HepG2 (cell line): ENCODE results near the gene SLC25A22. TPM values are rescaled to one million over a fixed set of nuclear protein-coding genes. Genes with fewer than 3 reads are reported as not detected.

ENCODE experiments used
- ATAC-seq: fragments of 200-7000 bp; cut with Tn5 transposase; 3 replicates; pipeline ENCODE4 v1.9.1; 2020; ENCODE audit warnings: mild to moderate bottlenecking, moderate library complexity
- BruUV-seq: library from RNA; stranded (reverse); fragments of 400-500 nt; replicated peaks from 2 replicates; lab custom pipeline; 2021; lab: Mats Ljungman, UMichigan
- CTCF ChIA-PET: fragments of 300-600 bp; formaldehyde crosslinking; extraction: SDS; loops from one replicate; lab custom pipeline; 2021; ENCODE audit warnings: low total read pairs, inconsistent platforms, low intra/inter-chr PET ratio; lab: Yijun Ruan, JAX
- POLR2A ChIA-PET: fragments of 350-600 bp; sonication (Branson Sonifier 250); formaldehyde crosslinking; loops from one replicate; lab custom pipeline; 2020; ENCODE audit warnings: antibody characterized with exemption, inconsistent platforms; lab: Yijun Ruan, JAX
- DNase-seq: peaks from one replicate; pipeline ENCODE4 v3.0.0-alpha.2; 2015; ENCODE audit warnings: low spot score
- FAIRE-seq: peaks from 3 replicates; lab custom pipeline; 2011; peaks lifted over from hg19 to GRCh38; lab: Jason Lieb, UNC
- H2AFZ ChIP-seq: one replicate; pipeline ENCODE4 v1.6.1; 2011; ENCODE audit warnings: low read length, inconsistent platforms
- H3K27ac ChIP-seq: fragments of 300-600 bp; 3 replicates; pipeline ENCODE4 v1.8.0; 2011; ENCODE audit warnings: mixed run types, mild to moderate bottlenecking, mixed read lengths, low read length, inconsistent platforms; ENCODE audit not compliant: insufficient read depth; ENCODE audit errors: extremely low read length
- H3K27me3 ChIP-seq, 2 experiments: fragments of 200-600 bp in 1 of 2; 2 replicates in 1 of 2; 3 replicates in 1 of 2; pipeline versions ENCODE4 v1.6.0 to v1.8.0; 2011; ENCODE audit warnings: low read length in 2 of 2, mild to moderate bottlenecking in 2 of 2, moderate library complexity in 2 of 2, inconsistent platforms in 1 of 2; ENCODE audit not compliant: insufficient read depth in 2 of 2, control insufficient read depth in 1 of 2
- H3K36me3 ChIP-seq, 2 experiments: fragments of 200-600 bp in 1 of 2; replicated peaks in 1 of 2; 2 replicates in 1 of 2; 3 replicates in 1 of 2; pipeline versions ENCODE4 v1.5.1 to v1.8.0; 2011; ENCODE audit warnings: low read length in 2 of 2, inconsistent platforms in 1 of 2; ENCODE audit not compliant: insufficient read depth in 2 of 2, control insufficient read depth in 1 of 2
- H3K4me1 ChIP-seq: 2 replicates; pipeline ENCODE4 v1.5.1; 2012; ENCODE audit warnings: low read length, inconsistent platforms; ENCODE audit not compliant: insufficient read depth
- H3K4me2 ChIP-seq: 2 replicates; pipeline ENCODE4 v1.6.0; 2011; ENCODE audit warnings: low read depth, low read length, inconsistent platforms
- H3K4me3 ChIP-seq, 3 experiments: fragments of 200-600 bp in 1 of 3; sonication (generic), shearing (Covaris generic) in 1 of 3; replicated peaks in 1 of 3; 2 replicates each; pipeline ENCODE4 v1.5.1; 2011 to 2016; ENCODE audit warnings: low read length in 3 of 3, inconsistent platforms in 2 of 3, low read depth in 2 of 3, mild to moderate bottlenecking in 2 of 3, control low read depth in 1 of 3, mixed read lengths in 1 of 3; ENCODE audit not compliant: insufficient read depth in 1 of 3
- H3K79me2 ChIP-seq: one replicate; pipeline ENCODE4 v1.6.1; 2011; ENCODE audit warnings: low read length, inconsistent platforms; ENCODE audit not compliant: insufficient read depth
- H3K9ac ChIP-seq: 2 replicates; pipeline ENCODE4 v1.6.0; 2011; ENCODE audit warnings: mild to moderate bottlenecking, low read depth, low read length, inconsistent platforms; ENCODE audit not compliant: insufficient read depth
- H3K9me3 ChIP-seq: 2 replicates; pipeline ENCODE4 v1.5.1; 2012; ENCODE audit warnings: mild to moderate bottlenecking, low read length
- H4K20me1 ChIP-seq: 2 replicates; pipeline ENCODE4 v1.6.0; 2011; ENCODE audit warnings: inconsistent platforms, mild to moderate bottlenecking, low read length, moderate library complexity; ENCODE audit not compliant: insufficient read depth
- AGO2 ChIP-seq: fragments of 200-400 bp; formaldehyde crosslinking; optimal IDR thresholded peaks from 2 replicates; pipeline ENCODE3; 2017; ENCODE audit warnings: mild to moderate bottlenecking, low read depth, low read length, moderate library complexity
- ARNT2 ChIP-seq: sonication (generic); formaldehyde crosslinking; IDR thresholded peaks from 2 replicates; pipeline ENCODE4 v1.8.0; 2022; ENCODE audit warnings: mild to moderate bottlenecking, low read depth, missing genetic modification reagents, moderate library complexity
- ATAD3A ChIP-seq: sonication (generic); formaldehyde crosslinking; IDR thresholded peaks from 2 replicates; pipeline ENCODE4 v1.4.0; 2020; ENCODE audit warnings: missing genetic modification reagents
- FOXA3 ChIP-seq: IDR thresholded peaks from 2 replicates; pipeline ENCODE4 v1.6.1; 2016; ENCODE audit warnings: missing genetic modification reagents, missing compliant biosample characterization
- PAWR ChIP-seq: sonication (generic); formaldehyde crosslinking; IDR thresholded peaks from 2 replicates; pipeline ENCODE4 v1.4.0; 2020; ENCODE audit warnings: missing genetic modification reagents, mild to moderate bottlenecking, borderline replicate concordance
- ZBTB33 ChIP-seq: sonication (generic); formaldehyde crosslinking; IDR thresholded peaks from 2 replicates; pipeline ENCODE4 v1.4.0; 2020; ENCODE audit warnings: missing genetic modification reagents
- ZNF687 ChIP-seq: sonication (generic); formaldehyde crosslinking; IDR thresholded peaks from 2 replicates; pipeline ENCODE4 v1.5.1; 2020; ENCODE audit warnings: mild to moderate bottlenecking, missing genetic modification reagents, moderate library complexity
- WGBS: methylation state at CpG from one replicate; pipeline ENCODE4 v1.1.6; 2017; ENCODE audit warnings: low lambda C conversion rate; 5-methylcytosine and 5-hydroxymethylcytosine counted together
- in situ Hi-C: cut with HindIII; loops from 2 replicates; pipeline ENCODE4 v1.10.0; 2017; ENCODE audit warnings: low pct_unique_long_range_greater_than_20kb; ENCODE audit not compliant: extremely low pct_ligation_motif_present
- intact Hi-C: fragments of 100-400 bp; cut with micrococcal nuclease; formaldehyde crosslinking; loops from one replicate; pipeline ENCODE4 v1.10.0; 2022; ENCODE audit not compliant: unreplicated experiment
- polyA plus RNA-seq, 8 experiments: library from polyadenylated mRNA; depleted of rRNA in 3 of 8; stranded (reverse) in 7 of 8; unstranded in 1 of 8; fragments of >200 nt; fragmentation: Illumina TruSeq in 4 of 8; extraction: Trizol in 4 of 8; gene quantifications; 2 replicates each; pipeline versions ENCODE4 v1.2.1 to v1.2.3, GENCODE V29; 2011 to 2016; ENCODE audit warnings: low read depth in 4 of 8, missing spikeins in 1 of 8, mixed read lengths in 1 of 8; ENCODE audit not compliant: insufficient read depth in 1 of 8
- total RNA-seq, 5 experiments: library from RNA; depleted of rRNA; stranded (reverse); fragments of >200 nt; fragmentation: Illumina TruSeq; extraction: Trizol; gene quantifications; 2 replicates each; pipeline ENCODE4 v1.2.3, GENCODE V29; 2016; ENCODE audit warnings: low read depth in 1 of 5
- TF ChIP-seq, protein P1 (sequence below): sonication (generic); formaldehyde crosslinking; IDR thresholded peaks from 2 replicates; pipeline ENCODE4 v1.4.0; 2020; ENCODE audit warnings: missing genetic modification reagents, mild to moderate bottlenecking, borderline replicate concordance

SLC25A22 gene
- total and polyA plus RNA-seq, 2 of the 13 experiments (the other 11 are each of a cell fraction or from before 2014, with no cell fraction given), result 12.4 to 19.2 TPM

GRCh38 chr11:783581-784015, 14.5 kb downstream of the SLC25A22 start:
- Histone ChIP-seq H3K4me1 (peaks cover 21% of the 10 kb centered on the region), H3K9ac (no peak overlapping the region), H3K36me3 (peaks cover 4 to 10% of the 10 kb centered on the region in 2 experiments; a peak in 3 of 5 replicates), H3K9me3 (no peaks in the 10 kb centered on the region), H3K4me3 (no peak overlapping the region), H3K4me2 (no peak overlapping the region), H3K27me3 (no peaks in the 10 kb centered on the region), H3K27ac (no peak overlapping the region), H2AFZ (no peak overlapping the region), H4K20me1 (no peaks in the 10 kb centered on the region), H3K79me2 (no peaks in the 10 kb centered on the region)
- TF ChIP-seq ZNF687 (CRISPR knock-in tag) (no peak), FOXA3 (no peak), ZBTB33 (CRISPR knock-in tag) (no peak), PAWR (CRISPR knock-in tag) (no peak), ARNT2 (no peak), AGO2 (peak; percentile 66), ATAD3A (CRISPR knock-in tag) (no peak)
- TF ChIP-seq, protein P1, sequence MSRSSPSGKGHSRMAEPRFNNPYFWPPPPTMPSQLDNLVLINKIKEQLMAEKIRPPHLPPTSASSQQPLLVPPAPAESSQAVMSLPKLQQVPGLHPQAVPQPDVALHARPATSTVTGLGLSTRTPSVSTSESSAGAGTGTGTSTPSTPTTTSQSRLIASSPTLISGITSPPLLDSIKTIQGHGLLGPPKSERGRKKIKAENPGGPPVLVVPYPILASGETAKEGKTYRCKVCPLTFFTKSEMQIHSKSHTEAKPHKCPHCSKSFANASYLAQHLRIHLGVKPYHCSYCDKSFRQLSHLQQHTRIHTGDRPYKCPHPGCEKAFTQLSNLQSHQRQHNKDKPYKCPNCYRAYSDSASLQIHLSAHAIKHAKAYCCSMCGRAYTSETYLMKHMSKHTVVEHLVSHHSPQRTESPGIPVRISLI (CRISPR knock-in tag), result no peak
- ChIA-PET POLR2A (no interaction called here), CTCF (no interaction called here)
- in situ Hi-C loops (no loop called here), intact Hi-C loops (no loop called here)
- DNase-seq (no peak), FAIRE-seq (no peak), ATAC-seq (no peak)
- WGBS, result 94% methylated on average over 24 of the region's 24 CpGs
- no TSS peak for BruUV-seq
